GM12874 (cell line): Measurements from ENCODE around the gene C1orf115.

Experiments
- CTCF ChIP-seq: IDR thresholded peaks from 2 replicates; pipeline ENCODE4 v1.5.1; 2011; ENCODE audit warnings: low read depth, mild to moderate bottlenecking, control low read depth, low read length, moderate library complexity; ENCODE audit not compliant: insufficient read depth

Gene C1orf115

GRCh38 chr1:220696226-220696862 is 6.2 kb downstream of the C1orf115 start:
- TF ChIP-seq CTCF = no peak

- TF ChIP-seq CTCF = no peak
Observed at GRCh38 chr1:220696863-220697231, 6.7 kb downstream of the C1orf115 start.

- TF ChIP-seq CTCF = no peak
Observed at GRCh38 chr1:220697326-220697725, 7.2 kb downstream of the C1orf115 start.

GRCh38 chr1:220698607-220699016 is 8.4 kb downstream of the C1orf115 start:
- no peak for TF ChIP-seq CTCF

- no peak for TF ChIP-seq CTCF
Observed at GRCh38 chr1:220699044-220699443, 8.9 kb downstream of the C1orf115 start.

GRCh38 chr1:220700556-220701179 is 10.5 kb downstream of the C1orf115 start:
- no peak for TF ChIP-seq CTCF

GRCh38 chr1:220701974-220702373 is 11.8 kb downstream of the C1orf115 start:
- TF ChIP-seq CTCF = no peak
